ENCODE measurements around the gene MYPOP. TPM values are rescaled to one million over a fixed set of nuclear protein-coding genes. Genes with fewer than 3 reads are reported as not detected.
"Not testable (repeated sequence)": the region's sequence is repeated elsewhere in the genome, so short reads cannot be mapped to it uniquely, and the experiment has no call there.

Gene MYPOP
- total and polyA plus RNA-seq, 5 donors = 9.1 to 15.4 (median 11.7) TPM

GRCh38 chr19:45872095-45872919 lies 30.1 kb downstream of the MYPOP start:
- Histone ChIP-seq H3K4me1 (ENCODE audit: control insufficient read depth, insufficient read depth, low read length) (no peaks in the 10 kb centered on the region), H3K27ac (ENCODE audit: low read length) (no peak overlapping the region), H3K9me3 (ENCODE audit: control insufficient read depth, low read length) (no peaks in the 10 kb centered on the region), H3K27me3 (ENCODE audit: control insufficient read depth, insufficient read depth) (no peaks in the 10 kb centered on the region), H3K4me3 (ENCODE audit: low read length) (no peak overlapping the region)
- intact Hi-C loops (cut with DNase I) = no loop called here
- 93% methylated on average over 34 of the region's 34 CpGs for WGBS
- ATAC-seq (no peak), DNase-seq (peak in 2 of 3 donors; percentile 47)

- Histone ChIP-seq H3K4me1 (ENCODE audit: control insufficient read depth, insufficient read depth, low read length) (no peaks in the 10 kb centered on the region), H3K27ac (ENCODE audit: low read length) (no peak overlapping the region), H3K27me3 (ENCODE audit: control insufficient read depth, insufficient read depth) (no peaks in the 10 kb centered on the region), H3K9me3 (ENCODE audit: control insufficient read depth, low read length) (no peaks in the 10 kb centered on the region), H3K4me3 (ENCODE audit: low read length) (no peak overlapping the region)
- ATAC-seq (no peak), DNase-seq (no peak)
- 84% methylated on average over 5 of the region's 5 CpGs for WGBS
- intact Hi-C loops (cut with DNase I) = no loop called here
Measured at GRCh38 chr19:45870798-45871197, 31.6 kb downstream of the MYPOP start.

GRCh38 chr19:45867241-45867640 lies 35.2 kb downstream of the MYPOP start:
- 65% methylated on average over 4 of the region's 4 CpGs for WGBS

GRCh38 chr19:45866400-45867176 lies 35.8 kb downstream of the MYPOP start:
- no peaks in the 10 kb centered on the region for H3K27me3 ChIP-seq (ENCODE audit: control insufficient read depth, insufficient read depth)
- no peaks in the 10 kb centered on the region for H3K9me3 ChIP-seq (ENCODE audit: control insufficient read depth, low read length)
- H3K4me1 ChIP-seq (ENCODE audit: control insufficient read depth, insufficient read depth, low read length) = no peaks in the 10 kb centered on the region
- intact Hi-C loops (cut with DNase I) = no loop called here
- no peak for ATAC-seq
- WGBS = 59% methylated on average over 11 of the region's 11 CpGs
- no peak for DNase-seq
- no peak overlapping the region for H3K4me3 ChIP-seq (ENCODE audit: low read length)
- no peak overlapping the region for H3K27ac ChIP-seq (ENCODE audit: low read length)

More at GRCh38 chr19:45867241-45867640, 35.2 kb downstream of the MYPOP start:
- H3K27me3 ChIP-seq (ENCODE audit: control insufficient read depth, insufficient read depth); H3K27ac ChIP-seq (ENCODE audit: low read length); intact Hi-C loops (cut with DNase I); H3K4me3 ChIP-seq (ENCODE audit: low read length); H3K9me3 ChIP-seq (ENCODE audit: control insufficient read depth, low read length); H3K4me1 ChIP-seq (ENCODE audit: control insufficient read depth, insufficient read depth, low read length); ATAC-seq; DNase-seq: not testable (repeated sequence)

GRCh38 chr19:45865269-45865948 lies 37.0 kb downstream of the MYPOP start:
- WGBS = 66% methylated on average over 9 of the region's 9 CpGs
- no peaks in the 10 kb centered on the region for H3K4me1 ChIP-seq (ENCODE audit: control insufficient read depth, insufficient read depth, low read length)
- H3K27me3 ChIP-seq (ENCODE audit: control insufficient read depth, insufficient read depth) = no peaks in the 10 kb centered on the region
- no peak overlapping the region for H3K27ac ChIP-seq (ENCODE audit: low read length)
- no peak overlapping the region for H3K4me3 ChIP-seq (ENCODE audit: low read length)
- intact Hi-C loops (cut with DNase I) = no loop called here
- ATAC-seq (no peak), DNase-seq (no peak)
- H3K9me3 ChIP-seq (ENCODE audit: control insufficient read depth, low read length) = no peaks in the 10 kb centered on the region

- Histone ChIP-seq H3K27ac (ENCODE audit: low read length) (no peak overlapping the region), H3K9me3 (ENCODE audit: control insufficient read depth, low read length) (no peaks in the 10 kb centered on the region), H3K27me3 (ENCODE audit: control insufficient read depth, insufficient read depth) (no peaks in the 10 kb centered on the region), H3K4me3 (ENCODE audit: low read length) (no peak overlapping the region), H3K4me1 (ENCODE audit: control insufficient read depth, insufficient read depth, low read length) (no peaks in the 10 kb centered on the region)
- DNase-seq (no peak), ATAC-seq (no peak)
- intact Hi-C loops (cut with DNase I) = no loop called here
- 10% methylated on average over 12 of the region's 12 CpGs for WGBS
Measured at GRCh38 chr19:45864629-45865082, 37.8 kb downstream of the MYPOP start.

GRCh38 chr19:45863840-45864628 lies 38.4 kb downstream of the MYPOP start, which contains the start of gene FOXA3:
FOXA3 (plus strand) TSS chr19:45864326; CDS start chr19:45864457, 131 bp downstream.
- Histone ChIP-seq H3K27ac (ENCODE audit: low read length) (no peak within 1 kb of the TSS), H3K9me3 (ENCODE audit: control insufficient read depth, low read length) (no peaks in the 10 kb centered on the region), H3K4me1 (ENCODE audit: control insufficient read depth, insufficient read depth, low read length) (no peaks in the 10 kb centered on the region), H3K4me3 (ENCODE audit: low read length) (peak within 1 kb of the TSS; percentile 29), H3K27me3 (ENCODE audit: control insufficient read depth, insufficient read depth) (no peaks in the 10 kb centered on the region)
- intact Hi-C loops (cut with DNase I) = no loop called here
- DNase-seq (peak; percentile 49 to 80 (median 67)), ATAC-seq (peak; percentile 41 to 63)
- WGBS = 2% methylated on average over 71 of the region's 71 CpGs

- H3K4me3 ChIP-seq (ENCODE audit: low read length) = peak overlapping the region; percentile 29
- no peak overlapping the region for H3K27ac ChIP-seq (ENCODE audit: low read length)
Measured at GRCh38 chr19:45863335-45863839, 39.0 kb downstream of the MYPOP start.

GRCh38 chr19:45862564-45863334 lies 39.7 kb downstream of the MYPOP start, which contains the start of gene SYMPK:
SYMPK (minus strand) TSS chr19:45863147; CDS start chr19:45854495, 8,652 bp downstream.
- Histone ChIP-seq H3K27me3 (ENCODE audit: control insufficient read depth, insufficient read depth) (no peaks in the 10 kb centered on the region), H3K9me3 (ENCODE audit: control insufficient read depth, low read length) (no peaks in the 10 kb centered on the region), H3K4me1 (ENCODE audit: control insufficient read depth, insufficient read depth, low read length) (no peaks in the 10 kb centered on the region), H3K4me3 (ENCODE audit: low read length) (peak within 1 kb of the TSS; percentile 69), H3K27ac (ENCODE audit: low read length) (peak within 1 kb of the TSS; percentile 76)
- DNase-seq (peak; percentile 99 to 100 (median 100)), ATAC-seq (peak; percentile 99)
- WGBS = under 1% methylated on average over 65 of the region's 65 CpGs
- intact Hi-C loops (cut with DNase I) = no loop called here

More at GRCh38 chr19:45863335-45863839, 39.0 kb downstream of the MYPOP start:
- intact Hi-C loops (cut with DNase I) = no loop called here
- no peaks in the 10 kb centered on the region for H3K27me3 ChIP-seq (ENCODE audit: control insufficient read depth, insufficient read depth)
- no peak for ATAC-seq
- DNase-seq = no peak
- WGBS = 3% methylated on average over 22 of the region's 22 CpGs
- no peaks in the 10 kb centered on the region for H3K9me3 ChIP-seq (ENCODE audit: control insufficient read depth, low read length)
- H3K4me1 ChIP-seq (ENCODE audit: control insufficient read depth, insufficient read depth, low read length) = no peaks in the 10 kb centered on the region
